ENCODE results near the gene ZNF423. TPM values are rescaled to one million over a fixed set of nuclear protein-coding genes. Genes with fewer than 3 reads are reported as not detected.

The ZNF423 gene
- total and polyA plus RNA-seq, 10 donors, result 0.36 to 7.0 (median 3.7) TPM

GRCh38 chr16:49754495-49755312 lies 101.2 kb downstream of the ZNF423 start:
- intact Hi-C loops (cut with DNase I; ENCODE audit: low total_unique reads), result no loop called here
- peaks cover 0 to 22% (median 16%) of the 10 kb centered on the region in 6 donors for H3K4me1 ChIP-seq
- TF ChIP-seq CTCF (IDR thresholded peaks at IDR 0.05 in 8 of 11, conservative IDR thresholded peaks at IDR 0.05 in 3 of 11) (no peak), POLR2AphosphoS5 (IDR thresholded peaks at IDR 0.05) (peak; percentile 39 to 82 (median 40))
- H3K36me3 ChIP-seq, result no peaks in the 10 kb centered on the region
- H3K27ac ChIP-seq, result peak overlapping the region; percentile 27 to 82 (median 62)
- WGBS, 5 donors, result 14 to 26% (median 19%) methylated on average over 19 to 21 of the region's 21 CpGs
- no peaks in the 10 kb centered on the region for H3K9me3 ChIP-seq
- H3K4me3 ChIP-seq, result peak overlapping the region in 7 of 8 donors; percentile 9 to 50 (median 22)
- no peak for DNase-seq
- H3K27me3 ChIP-seq (replicated peaks in 1 of 7), result peaks cover 0 to 49% (median 0%) of the 10 kb centered on the region in 7 donors

GRCh38 chr16:49750341-49751000 lies 105.4 kb downstream of the ZNF423 start:
- no peaks in the 10 kb centered on the region for H3K9me3 ChIP-seq
- WGBS, 5 donors, result 75 to 84% (median 79%) methylated on average over 15 of the region's 15 CpGs
- no peak overlapping the region for H3K4me3 ChIP-seq
- intact Hi-C loops (cut with DNase I; ENCODE audit: low total_unique reads), result no loop called here
- no peaks in the 10 kb centered on the region for H3K36me3 ChIP-seq
- peaks cover 0 to 18% (median 15%) of the 10 kb centered on the region in 6 donors for H3K4me1 ChIP-seq
- no peak overlapping the region for H3K27ac ChIP-seq
- TF ChIP-seq POLR2AphosphoS5 (IDR thresholded peaks at IDR 0.05), result no peak
- no peak for TF ChIP-seq POLR2A (IDR thresholded peaks at IDR 0.05)
- TF ChIP-seq CTCF (IDR thresholded peaks at IDR 0.05 in 8 of 11, conservative IDR thresholded peaks at IDR 0.05 in 3 of 11), result no peak
- no peak for DNase-seq
- peaks cover 0 to 36% (median 0%) of the 10 kb centered on the region in 7 donors for H3K27me3 ChIP-seq (replicated peaks in 1 of 7)

- no peak for DNase-seq
- WGBS, 5 donors, result 84 to 92% (median 90%) methylated on average over 8 to 9 of the region's 9 CpGs
- Histone ChIP-seq H3K27me3 (replicated peaks in 1 of 7) (peaks cover 0 to 29% (median 0%) of the 10 kb centered on the region in 7 donors), H3K4me3 (no peak overlapping the region), H3K36me3 (no peaks in the 10 kb centered on the region), H3K4me1 (peaks cover 0 to 11% (median 10%) of the 10 kb centered on the region in 6 donors), H3K9me3 (no peaks in the 10 kb centered on the region), H3K27ac (no peak overlapping the region)
- TF ChIP-seq POLR2A (IDR thresholded peaks at IDR 0.05) (no peak), CTCF (IDR thresholded peaks at IDR 0.05 in 8 of 11, conservative IDR thresholded peaks at IDR 0.05 in 3 of 11) (no peak), POLR2AphosphoS5 (IDR thresholded peaks at IDR 0.05) (no peak)
- intact Hi-C loops (cut with DNase I; ENCODE audit: low total_unique reads), result no loop called here
These were observed 106.1 kb downstream of the ZNF423 start for GRCh38 chr16:49749816-49750215.

GRCh38 chr16:49748322-49748721 lies 107.6 kb downstream of the ZNF423 start:
- intact Hi-C loops (cut with DNase I; ENCODE audit: low total_unique reads), result no loop called here
- Histone ChIP-seq H3K27me3 (replicated peaks in 1 of 7) (peaks cover 0 to 15% (median 0%) of the 10 kb centered on the region in 7 donors), H3K36me3 (no peaks in the 10 kb centered on the region), H3K4me3 (no peak overlapping the region), H3K9me3 (no peaks in the 10 kb centered on the region), H3K27ac (no peak overlapping the region), H3K4me1 (no peaks in the 10 kb centered on the region)
- 69 to 83% (median 77%) methylated on average over 11 of the region's 11 CpGs for WGBS, 5 donors
- no peak for TF ChIP-seq POLR2AphosphoS5 (IDR thresholded peaks at IDR 0.05)
- no peak for TF ChIP-seq POLR2A (IDR thresholded peaks at IDR 0.05)
- TF ChIP-seq CTCF (IDR thresholded peaks at IDR 0.05 in 8 of 11, conservative IDR thresholded peaks at IDR 0.05 in 3 of 11), result no peak
- no peak for DNase-seq
